NCI-H526 (cell line): ENCODE measurements around the gene RHOC.
A peak's percentile ranks its signal among the peaks of the same experiment; 100 is the strongest.
"Not testable (repeated sequence)": the region's sequence is repeated elsewhere in the genome, so short reads cannot be mapped to it uniquely, and the experiment has no call there.

ENCODE experiments used
- DNase-seq, 2 experiments: peaks; one replicate each; lab custom pipeline; 2025; lab: John Stamatoyannopoulos, UW

RHOC gene

DNA sequence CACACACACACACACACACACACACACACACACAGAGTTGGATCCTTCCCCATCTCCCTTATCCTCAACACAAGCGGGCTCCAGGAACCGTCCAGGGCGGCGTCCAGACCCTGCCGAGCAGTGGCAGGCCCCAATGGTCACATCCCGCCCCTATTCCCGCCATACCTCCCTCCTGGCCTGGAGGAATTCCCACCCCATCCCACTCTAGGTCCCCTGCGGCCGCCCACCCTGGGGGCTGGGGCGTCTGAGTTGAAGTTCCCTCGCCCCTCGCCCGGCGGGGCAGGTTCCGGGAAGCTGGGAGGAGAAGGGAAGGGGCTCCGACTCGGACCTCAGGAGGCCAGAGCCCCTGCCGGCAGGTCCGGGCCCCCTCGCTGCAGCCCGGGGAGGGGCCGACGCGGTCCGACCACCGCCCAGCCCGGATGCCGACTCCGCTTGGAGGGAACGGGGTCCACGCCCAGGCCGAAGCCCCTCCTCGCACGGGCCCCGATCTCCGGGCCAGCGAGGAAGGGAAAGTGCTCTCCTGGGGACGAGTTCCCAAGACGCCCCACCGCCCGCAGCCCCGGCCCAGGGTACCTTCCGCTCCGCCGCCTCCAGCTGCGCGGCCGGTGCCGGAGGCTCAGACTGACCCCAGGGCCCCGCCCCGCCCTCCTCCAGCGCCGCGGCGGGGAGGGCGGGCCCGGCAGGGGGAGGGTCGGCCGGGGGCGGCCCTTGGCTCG, at the start of gene RHOC:
Gene RHOC (minus strand): TSS at position 623 of the 716 bp plus-strand sequence. CDS start 3,328 bp downstream, outside the sequence.
- DNase-seq = peak; percentile 61 to 89

GRCh38 chr1:112754116-112754628, 47.2 kb upstream of the RHOC start:
- DNase-seq = no peak

GRCh38 chr1:112748396-112748795, 41.5 kb upstream of the RHOC start:
- DNase-seq = no peak

DNA sequence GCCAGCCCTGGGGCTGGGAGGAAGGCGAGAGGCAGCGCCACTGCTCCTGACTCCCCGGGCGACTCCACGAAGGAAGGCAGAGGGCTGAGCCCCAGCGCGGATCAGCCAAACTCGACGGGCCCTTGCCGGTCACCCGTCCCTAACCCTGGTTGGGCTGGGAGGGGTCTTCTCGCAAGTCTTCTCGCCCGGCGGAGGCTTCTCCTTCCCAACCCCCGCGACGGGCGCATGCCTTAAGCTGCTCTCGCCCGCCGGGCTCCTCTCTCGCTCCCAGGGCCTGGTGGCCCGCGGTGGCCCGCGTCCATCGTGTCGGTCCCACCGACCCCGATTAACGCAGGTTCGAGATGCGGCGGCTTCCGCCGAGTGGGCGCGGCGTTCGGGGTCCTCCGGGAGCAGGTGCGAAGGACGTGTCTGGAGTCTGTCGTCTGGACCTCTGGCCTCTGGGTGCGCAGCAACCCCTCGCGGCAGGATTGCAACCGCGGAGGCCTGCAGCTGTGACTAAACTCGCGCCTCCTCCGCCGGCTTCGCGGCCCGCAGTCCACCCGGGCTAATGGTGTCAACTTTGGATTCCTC, 37.2 kb upstream of the RHOC start:
- no peak for DNase-seq

DNA sequence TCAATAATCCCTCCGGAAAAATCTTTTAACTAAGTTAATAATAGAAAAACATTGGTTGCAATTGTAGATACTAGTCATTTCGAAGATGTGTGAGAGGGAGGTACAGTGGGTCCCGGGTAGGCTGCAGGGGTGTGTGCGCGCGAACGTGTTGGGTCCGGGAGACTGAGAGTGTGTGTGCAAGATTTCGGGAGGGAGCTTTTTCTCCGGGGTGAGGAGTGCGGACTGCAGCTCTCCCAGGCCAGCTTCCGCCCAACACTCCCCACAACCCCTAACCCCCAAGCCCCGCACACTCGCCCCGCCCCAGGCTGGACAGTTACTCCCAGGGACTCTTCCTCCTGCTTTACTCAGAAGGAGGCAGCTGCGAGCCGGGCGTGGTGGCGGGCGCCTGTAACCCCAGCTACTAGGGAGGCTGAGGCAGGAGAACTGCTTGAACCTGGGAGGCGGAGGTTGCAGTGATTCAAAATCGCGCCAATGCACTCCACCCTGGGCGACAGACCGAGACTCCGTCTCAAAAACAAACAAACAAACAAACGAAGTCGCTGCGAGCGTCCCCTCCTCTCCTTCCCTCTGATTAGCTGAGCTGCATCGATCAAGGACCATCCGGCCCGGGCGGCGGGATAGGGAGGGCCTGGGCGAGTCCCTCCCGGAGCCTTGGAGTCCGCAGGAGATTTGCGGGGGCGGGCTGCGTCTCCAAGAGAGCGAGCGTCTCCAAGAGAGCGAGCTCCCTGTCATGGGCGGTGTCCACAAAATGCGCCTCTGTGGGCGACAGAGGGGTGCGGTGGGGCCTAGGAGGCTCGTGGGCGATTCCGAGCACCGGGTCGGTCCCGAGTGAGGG, 36.5 kb upstream of the RHOC start:
- DNase-seq = no peak

GRCh38 chr1:112737573-112737972, 30.6 kb upstream of the RHOC start:
- peak in 1 of 2 experiments; percentile 45 for DNase-seq

DNA sequence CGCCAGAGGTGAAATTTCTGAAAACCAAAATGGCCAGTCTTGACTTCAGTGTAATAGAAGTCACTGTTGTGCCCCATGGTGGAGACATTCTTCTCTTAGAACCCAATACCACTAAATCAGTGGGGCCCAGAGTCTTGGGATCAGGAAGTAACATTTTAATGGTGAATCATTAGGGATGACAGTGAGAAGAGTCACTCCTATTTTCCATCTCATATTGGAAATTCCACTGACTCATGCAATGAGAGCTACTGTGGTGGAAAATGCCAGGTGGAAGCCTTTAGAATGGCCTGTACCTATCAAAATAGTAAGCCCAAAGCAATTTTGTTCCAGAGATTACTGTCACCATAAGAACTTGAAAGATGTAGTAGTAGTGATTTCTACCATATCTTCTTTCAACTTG, 28.8 kb upstream of the RHOC start:
- no peak for DNase-seq

- DNase-seq = no peak
Measured at GRCh38 chr1:112731451-112731850, 24.5 kb upstream of the RHOC start.

DNA sequence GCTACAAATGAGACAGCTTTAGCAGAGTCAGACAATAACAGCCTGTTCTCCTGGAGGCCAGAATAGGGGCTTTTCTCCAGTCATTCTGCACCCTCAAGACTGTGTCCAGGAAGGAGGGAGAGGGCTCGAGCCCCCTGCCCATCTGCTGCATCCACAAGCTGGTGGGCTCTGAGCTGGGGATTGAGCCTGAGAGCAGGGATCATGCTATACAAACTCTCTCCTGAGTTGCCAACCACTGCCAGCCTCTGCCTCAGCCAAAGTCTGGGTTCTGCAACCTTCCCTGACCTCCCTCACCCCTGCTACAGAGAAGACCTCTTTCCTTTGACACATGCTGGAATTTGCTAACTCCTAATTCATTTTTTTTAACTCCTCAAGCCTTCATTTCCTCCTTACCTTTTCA, 23.0 kb upstream of the RHOC start:
- peak in 1 of 2 experiments; percentile 51 for DNase-seq

DNA sequence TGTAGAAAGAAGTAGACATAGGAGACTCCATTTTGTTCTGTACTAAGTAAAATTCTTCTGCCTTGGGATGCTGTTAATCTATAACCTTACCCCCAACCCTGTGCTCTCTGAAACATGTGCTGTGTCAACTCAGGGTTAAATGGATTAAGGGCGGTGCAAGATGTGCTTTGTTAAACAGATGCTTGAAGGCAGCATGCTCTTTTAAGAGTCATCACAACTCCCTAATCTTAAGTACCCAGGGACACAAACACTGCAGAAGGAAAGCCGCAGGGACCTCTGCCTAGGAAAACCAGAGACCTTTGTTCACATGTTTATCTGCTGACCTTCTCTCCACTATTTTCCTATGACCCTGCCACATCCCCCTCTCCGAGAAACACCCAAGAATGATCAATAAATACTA, 22.1 kb upstream of the RHOC start:
- not testable (repeated sequence) for DNase-seq

GRCh38 chr1:112728306-112728971, 21.5 kb upstream of the RHOC start:
- not testable (repeated sequence) for DNase-seq

- DNase-seq = no peak
Measured at GRCh38 chr1:112727716-112728115, 20.8 kb upstream of the RHOC start.

DNA sequence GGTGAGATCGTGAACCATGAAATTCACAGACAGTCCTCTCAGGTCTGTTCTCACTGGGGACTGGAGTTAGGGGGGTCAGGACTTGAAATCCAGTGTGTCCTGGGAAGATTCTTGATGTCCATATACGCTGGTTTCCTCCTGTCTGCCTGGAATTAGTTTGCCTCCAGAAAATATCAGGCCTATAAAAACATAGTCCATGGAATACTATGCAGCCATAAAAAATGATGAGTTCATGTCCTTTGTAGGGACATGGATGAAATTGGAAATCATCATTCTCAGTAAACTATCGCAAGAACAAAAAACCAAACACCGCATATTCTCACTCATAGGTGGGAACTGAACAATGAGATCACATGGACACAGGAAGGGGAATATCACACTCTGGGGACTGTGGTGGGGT, 17.3 kb upstream of the RHOC start:
- not testable (repeated sequence) for DNase-seq

GRCh38 chr1:112723511-112723839, 16.5 kb upstream of the RHOC start:
- DNase-seq = no peak

DNA sequence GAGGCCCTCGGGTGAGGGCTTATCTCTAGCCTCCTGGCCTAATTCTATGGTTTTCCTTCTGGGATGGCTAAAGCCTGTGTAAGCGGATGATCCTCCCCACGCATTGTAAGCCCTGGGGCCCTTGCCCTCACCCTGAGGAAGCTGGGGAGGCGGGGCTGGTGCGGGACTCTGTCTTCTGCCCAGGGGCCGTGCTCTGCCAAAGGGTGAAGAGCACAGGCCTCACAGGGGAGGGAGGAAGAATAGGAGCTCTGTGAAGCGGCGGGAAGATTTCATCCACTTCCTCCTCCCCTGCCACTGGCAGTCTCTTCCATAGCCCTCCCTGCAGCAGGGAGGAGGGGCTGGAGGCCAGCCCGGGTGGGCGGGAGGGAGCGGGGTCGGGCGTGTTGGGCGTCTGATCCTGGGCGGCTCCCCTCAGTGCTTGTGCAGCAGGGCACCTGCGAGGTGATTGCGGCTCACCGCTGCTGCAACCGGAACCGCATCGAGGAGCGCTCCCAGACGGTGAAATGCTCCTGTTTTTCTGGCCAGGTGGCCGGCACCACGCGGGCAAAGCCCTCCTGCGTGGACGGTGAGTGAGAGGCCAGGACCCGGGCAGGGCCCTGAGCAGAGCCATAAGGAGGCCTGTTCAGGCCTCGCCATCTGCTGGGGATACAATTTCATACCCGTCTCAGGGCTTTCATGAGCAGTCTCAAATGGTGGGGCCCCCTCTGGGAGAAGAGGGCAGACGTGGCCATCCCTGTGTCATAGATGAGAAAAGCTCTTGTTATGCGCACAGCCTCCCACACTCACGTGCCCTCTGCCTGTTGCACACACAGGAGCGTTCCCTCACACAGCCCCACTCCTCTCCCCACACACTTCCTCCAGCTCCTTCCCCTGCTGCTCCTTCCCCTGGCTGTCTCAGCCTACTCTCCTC, 15.9 kb upstream of the RHOC start:
- DNase-seq = peak; percentile 58 to 74

DNA sequence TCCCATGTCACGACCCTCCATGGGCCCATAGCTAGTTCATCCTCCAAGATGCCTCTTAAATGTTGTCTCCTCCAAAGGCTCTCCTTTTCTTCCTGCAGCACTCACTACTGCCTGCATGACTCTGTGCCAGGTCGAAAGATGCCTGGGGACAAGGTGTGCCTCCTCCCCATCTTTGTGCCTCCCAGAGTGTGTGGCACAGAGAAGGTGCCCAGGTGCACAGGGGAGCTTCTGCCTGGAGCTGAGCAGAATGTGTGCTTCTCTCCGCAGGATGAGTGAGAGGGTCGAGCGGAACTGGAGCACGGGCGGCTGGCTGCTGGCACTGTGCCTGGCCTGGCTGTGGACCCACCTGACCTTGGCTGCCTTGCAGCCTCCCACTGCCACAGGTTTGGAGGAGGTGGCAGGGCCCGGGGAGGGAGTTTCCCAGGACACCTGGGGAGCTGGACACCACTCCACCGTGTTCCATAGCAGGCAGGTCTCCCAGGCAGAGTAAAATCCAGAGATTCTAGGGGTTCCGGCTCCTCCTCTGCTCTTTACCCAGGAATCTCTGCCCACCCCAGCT, 15.1 kb upstream of the RHOC start:
- DNase-seq = no peak

DNA sequence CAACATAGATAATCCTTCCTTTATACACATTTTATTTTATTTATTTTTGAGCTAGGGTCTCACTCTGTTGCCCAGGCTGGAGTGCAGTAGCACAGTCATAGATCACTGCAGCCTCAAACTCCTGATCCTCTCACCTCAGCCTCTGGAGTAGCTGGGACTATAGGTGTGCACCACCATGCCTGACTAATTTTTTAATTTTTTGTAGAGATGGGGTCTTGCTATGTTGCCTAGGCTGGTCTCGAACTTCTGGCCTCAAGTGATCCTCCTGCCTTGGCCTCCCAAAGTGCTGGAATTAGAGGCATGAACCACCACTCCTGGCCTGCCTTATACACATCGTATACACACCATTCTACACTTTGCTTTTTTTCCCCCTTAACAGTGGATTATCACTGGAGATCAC, 14.4 kb upstream of the RHOC start:
- not testable (repeated sequence) for DNase-seq

- DNase-seq = no peak
Measured at GRCh38 chr1:112720800-112721199, 13.9 kb upstream of the RHOC start.

DNA sequence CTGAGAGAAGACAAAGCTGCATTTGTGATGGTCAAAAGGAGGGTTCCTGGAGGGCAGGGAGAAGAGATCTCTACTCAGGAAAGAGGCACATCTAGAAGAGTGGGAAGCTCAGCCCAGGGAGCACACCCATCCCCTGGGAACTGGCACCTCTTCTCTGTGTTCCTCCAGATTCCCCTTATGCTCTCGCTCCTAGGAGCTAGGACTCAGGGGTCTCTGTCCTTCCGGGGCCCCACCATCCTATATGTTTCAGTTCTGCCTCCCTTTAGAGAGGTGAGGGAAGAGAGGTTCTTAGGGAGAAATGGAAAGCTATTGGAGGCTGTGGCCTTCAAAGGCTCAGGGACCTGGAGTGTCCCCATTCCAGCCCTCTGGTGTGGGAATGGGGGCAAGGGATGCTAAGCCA, 12.8 kb upstream of the RHOC start:
- no peak for DNase-seq

DNA sequence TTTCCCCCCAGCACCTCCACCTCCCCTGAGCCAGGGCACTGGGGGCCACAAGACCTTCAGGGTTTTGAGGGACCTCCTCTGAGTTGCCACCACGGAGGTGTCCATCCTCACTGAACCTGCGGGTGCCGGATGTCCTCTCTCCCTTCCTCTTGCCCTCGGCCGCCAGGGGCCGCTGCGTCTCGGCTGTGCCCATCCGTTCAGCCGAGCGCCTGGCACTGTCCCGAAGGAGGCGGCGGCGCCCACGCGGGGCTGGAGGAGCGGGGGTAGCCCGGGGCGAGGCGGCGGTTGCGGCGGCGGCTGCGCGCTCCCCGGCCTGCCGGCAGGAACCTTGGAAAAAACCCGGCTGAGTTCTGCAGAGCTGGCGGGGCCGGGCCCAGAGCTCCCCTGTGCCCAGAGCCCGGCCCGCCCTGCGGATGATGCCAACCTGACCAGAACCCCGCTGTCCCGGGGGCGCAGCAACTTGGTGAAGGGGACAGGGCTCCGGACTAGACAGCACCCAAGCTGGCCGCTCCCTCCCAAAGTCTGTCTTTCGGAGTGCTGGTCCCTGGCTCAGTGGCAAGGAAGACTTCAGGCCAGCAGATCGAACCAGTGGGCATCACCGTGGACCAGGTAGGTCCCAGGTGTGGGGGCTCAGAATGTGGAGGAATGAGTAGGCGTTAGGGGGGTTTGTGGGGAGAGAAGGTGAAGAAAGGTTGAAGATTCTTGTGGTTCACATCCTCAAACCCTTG, 11.9 kb upstream of the RHOC start:
- DNase-seq = peak; percentile 66 to 97
